H1 (cell line): ENCODE data around the gene TBP. TPM values are rescaled to one million over a fixed set of nuclear protein-coding genes. Genes with fewer than 3 reads are reported as not detected.

Source experiments
- BACH1 ChIP-seq: IDR thresholded peaks from 2 replicates; pipeline ENCODE4 v1.6.1; 2012; ENCODE audit warnings: low read length, improper control_type of control experiment
- BCL11A ChIP-seq, 2 experiments: IDR thresholded peaks; one replicate each; pipeline ENCODE4 v1.6.1; 2011; ENCODE audit warnings: low read depth in 2 of 2, low read length in 2 of 2, mild to moderate bottlenecking in 2 of 2
- CEBPB ChIP-seq: IDR thresholded peaks from 2 replicates; pipeline ENCODE4 v1.6.1; 2012; ENCODE audit warnings: low read depth, low read length
- CREB1 ChIP-seq: IDR thresholded peaks from 2 replicates; pipeline ENCODE4 v1.6.1; 2012; ENCODE audit warnings: inconsistent platforms
- EZH2 ChIP-seq: fragments of 200-600 bp; sonication (generic); IDR thresholded peaks from 2 replicates; pipeline ENCODE4 v1.7.1; 2012; ENCODE audit warnings: low read depth, mild to moderate bottlenecking, moderate library complexity, low read length, inconsistent platforms; ENCODE audit not compliant: severe bottlenecking
- FOSL1 ChIP-seq: IDR thresholded peaks from 2 replicates; pipeline ENCODE4 v1.6.1; 2011; ENCODE audit warnings: mild to moderate bottlenecking, low read depth, low read length, moderate library complexity; ENCODE audit not compliant: insufficient read depth
- GABPA ChIP-seq: IDR thresholded peaks from 2 replicates; pipeline ENCODE4 v1.6.1; 2011; ENCODE audit warnings: mild to moderate bottlenecking, low read length, moderate library complexity, borderline replicate concordance; ENCODE audit not compliant: insufficient read depth
- JUN ChIP-seq: IDR thresholded peaks from 2 replicates; pipeline ENCODE4 v1.6.1; 2011; ENCODE audit warnings: low read depth, mild to moderate bottlenecking, improper control_type of control experiment, low read length
- NANOG ChIP-seq: IDR thresholded peaks from 2 replicates; pipeline ENCODE4 v1.6.1; 2011; ENCODE audit warnings: low read length, low read depth, mild to moderate bottlenecking, inconsistent platforms; ENCODE audit not compliant: insufficient read depth, poor library complexity, severe bottlenecking
- NRF1 ChIP-seq: IDR thresholded peaks from 2 replicates; pipeline ENCODE4 v1.6.1; 2011; ENCODE audit warnings: mild to moderate bottlenecking, low read depth, low read length, improper control_type of control experiment
- POLR2A ChIP-seq, 2 experiments: IDR thresholded peaks; 1 replicate in 1 of 2; 2 replicates in 1 of 2; pipeline ENCODE4 v1.6.1; 2011; ENCODE audit warnings: low read depth in 2 of 2, low read length in 2 of 2, mild to moderate bottlenecking in 2 of 2; ENCODE audit errors: control extremely low read depth in 1 of 2
- RFX5 ChIP-seq: IDR thresholded peaks from 2 replicates; pipeline ENCODE4 v1.6.1; 2011; ENCODE audit warnings: low read depth, low read length, improper control_type of control experiment, borderline replicate concordance
- RNF2 ChIP-seq: fragments of 200-900, 300-1000 bp; sonication (generic); IDR thresholded peaks from 2 replicates; pipeline ENCODE4 v1.7.1; 2016; ENCODE audit warnings: borderline replicate concordance, low read depth, mild to moderate bottlenecking, antibody characterized with exemption, low read length; ENCODE audit not compliant: poor library complexity, severe bottlenecking; ENCODE audit errors: missing control alignments
- SIRT6 ChIP-seq: IDR thresholded peaks from one replicate; pipeline ENCODE4 v1.7.1; 2012; ENCODE audit warnings: low read length, inconsistent platforms
- SP1 ChIP-seq: IDR thresholded peaks from 2 replicates; pipeline ENCODE4 v1.6.1; 2011; ENCODE audit warnings: low read depth, low read length
- SP4 ChIP-seq: IDR thresholded peaks from 2 replicates; pipeline ENCODE4 v1.6.1; 2012; ENCODE audit warnings: low read length, inconsistent platforms
- TAF7 ChIP-seq: optimal IDR thresholded peaks from 2 replicates; pipeline ENCODE3; 2011; ENCODE audit warnings: low read depth, mild to moderate bottlenecking, inconsistent platforms, low read length, moderate library complexity, borderline replicate concordance
- polyA plus RNA-seq, 7 experiments: library from polyadenylated mRNA; depleted of rRNA in 3 of 7; stranded (reverse) in 5 of 7; unstranded in 2 of 7; fragments of >200 nt in 5 of 7; fragments of 200-250 nt in 2 of 7; gene quantifications; 1 replicate in 5 of 7; 2 replicates in 1 of 7; 4 replicates in 1 of 7; pipeline versions ENCODE4 v1.2.1 to v1.2.3, GENCODE V29; 2011 to 2013; ENCODE audit warnings: missing spikeins in 2 of 7, mixed read lengths in 2 of 7
- total RNA-seq: library from RNA; stranded (reverse); fragmentation: NEBNext Ultra II Directional; extraction: Animal tissue kit (Norgen Biotek cat#: 25700); gene quantifications from 2 replicates; pipeline ENCODE4 v1.2.1, GENCODE V29; 2021
- TF ChIP-seq, protein P1 (sequence below): IDR thresholded peaks from 2 replicates; pipeline ENCODE4 v1.6.1; 2011; ENCODE audit warnings: low read length, improper control_type of control experiment
- TF ChIP-seq, protein P2 (sequence below): IDR thresholded peaks from 2 replicates; pipeline ENCODE4 v1.6.1; 2011; ENCODE audit warnings: low read depth, mild to moderate bottlenecking, low read length; ENCODE audit not compliant: insufficient read depth
- TF ChIP-seq, protein P3 (sequence below), 3 experiments: IDR thresholded peaks; 1 replicate in 2 of 3; 2 replicates in 1 of 3; pipeline versions ENCODE4 v1.5.1 to v1.6.1; 2011; ENCODE audit warnings: low read length in 3 of 3, mild to moderate bottlenecking in 3 of 3, inconsistent platforms in 2 of 3, low read depth in 1 of 3, moderate library complexity in 1 of 3; ENCODE audit not compliant: insufficient read depth in 1 of 3; ENCODE audit errors: control extremely low read depth in 1 of 3

Gene TBP
- total and polyA plus RNA-seq, 2 of the 8 experiments (the other 6 are each of a cell fraction or from before 2014, with no cell fraction given): 17.2 to 20.9 TPM

DNA sequence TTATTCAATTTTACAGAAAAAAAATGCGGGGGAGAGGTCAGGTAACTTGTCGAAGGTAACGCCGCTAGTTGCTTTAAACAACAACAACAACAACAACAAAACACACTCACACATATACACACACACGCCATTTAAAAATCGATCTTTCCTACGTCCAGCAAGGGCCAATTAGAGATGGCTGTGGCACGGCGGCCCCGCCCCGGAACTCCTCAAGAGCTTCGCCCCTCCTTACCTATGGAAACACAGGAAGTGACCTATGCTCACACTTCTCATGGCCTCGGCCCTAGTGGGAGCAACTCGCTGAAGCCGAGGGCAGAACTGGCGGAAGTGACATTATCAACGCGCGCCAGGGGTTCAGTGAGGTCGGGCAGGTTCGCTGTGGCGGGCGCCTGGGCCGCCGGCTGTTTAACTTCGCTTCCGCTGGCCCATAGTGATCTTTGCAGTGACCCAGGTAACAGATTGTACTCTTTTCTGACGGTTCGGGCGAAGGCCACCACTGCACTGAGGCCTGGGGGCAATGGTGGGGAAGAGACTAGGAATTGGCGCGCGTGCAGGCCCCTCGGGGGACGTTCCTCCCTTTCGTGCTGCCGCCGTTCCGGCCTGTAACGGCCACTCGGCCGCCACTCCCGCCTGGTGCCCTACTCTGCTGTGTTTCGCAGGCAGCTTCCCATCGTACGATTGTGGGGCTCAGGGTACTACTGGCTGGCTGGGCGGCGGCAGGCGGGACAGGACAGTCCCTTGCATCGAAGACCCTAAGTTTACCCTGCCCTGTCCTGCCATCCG is at the start of gene TBP (continued):
- peak; percentile 29; the same call in 1 of the 2 replicates for TF ChIP-seq BACH1
- TF ChIP-seq BCL11A (IDR thresholded peaks at IDR 0.05; ENCODE audit: low read depth in 2 of 2, low read length in 2 of 2): no peak
- no peak for TF ChIP-seq CEBPB
- TF ChIP-seq FOSL1: no peak
- TF ChIP-seq EZH2: no peak
- no peak for TF ChIP-seq NANOG
- TF ChIP-seq TAF7: no peak
- no peak for TF ChIP-seq SIRT6
- no peak for TF ChIP-seq RNF2
- TF ChIP-seq, protein P1, sequence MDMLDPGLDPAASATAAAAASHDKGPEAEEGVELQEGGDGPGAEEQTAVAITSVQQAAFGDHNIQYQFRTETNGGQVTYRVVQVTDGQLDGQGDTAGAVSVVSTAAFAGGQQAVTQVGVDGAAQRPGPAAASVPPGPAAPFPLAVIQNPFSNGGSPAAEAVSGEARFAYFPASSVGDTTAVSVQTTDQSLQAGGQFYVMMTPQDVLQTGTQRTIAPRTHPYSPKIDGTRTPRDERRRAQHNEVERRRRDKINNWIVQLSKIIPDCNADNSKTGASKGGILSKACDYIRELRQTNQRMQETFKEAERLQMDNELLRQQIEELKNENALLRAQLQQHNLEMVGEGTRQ: no peak
- TF ChIP-seq, protein P2, sequence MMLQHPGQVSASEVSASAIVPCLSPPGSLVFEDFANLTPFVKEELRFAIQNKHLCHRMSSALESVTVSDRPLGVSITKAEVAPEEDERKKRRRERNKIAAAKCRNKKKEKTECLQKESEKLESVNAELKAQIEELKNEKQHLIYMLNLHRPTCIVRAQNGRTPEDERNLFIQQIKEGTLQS: peak; percentile 52; the same call in 1 of the 2 replicates
- TF ChIP-seq SP1: 0 out of 2 replicates have a peak, but pooled peaks have one; percentile 64
- no peak for TF ChIP-seq NRF1
- TF ChIP-seq SP4: no peak
- TF ChIP-seq JUN: no peak
- TF ChIP-seq CREB1: peak; percentile 99
- TF ChIP-seq, protein P3, sequence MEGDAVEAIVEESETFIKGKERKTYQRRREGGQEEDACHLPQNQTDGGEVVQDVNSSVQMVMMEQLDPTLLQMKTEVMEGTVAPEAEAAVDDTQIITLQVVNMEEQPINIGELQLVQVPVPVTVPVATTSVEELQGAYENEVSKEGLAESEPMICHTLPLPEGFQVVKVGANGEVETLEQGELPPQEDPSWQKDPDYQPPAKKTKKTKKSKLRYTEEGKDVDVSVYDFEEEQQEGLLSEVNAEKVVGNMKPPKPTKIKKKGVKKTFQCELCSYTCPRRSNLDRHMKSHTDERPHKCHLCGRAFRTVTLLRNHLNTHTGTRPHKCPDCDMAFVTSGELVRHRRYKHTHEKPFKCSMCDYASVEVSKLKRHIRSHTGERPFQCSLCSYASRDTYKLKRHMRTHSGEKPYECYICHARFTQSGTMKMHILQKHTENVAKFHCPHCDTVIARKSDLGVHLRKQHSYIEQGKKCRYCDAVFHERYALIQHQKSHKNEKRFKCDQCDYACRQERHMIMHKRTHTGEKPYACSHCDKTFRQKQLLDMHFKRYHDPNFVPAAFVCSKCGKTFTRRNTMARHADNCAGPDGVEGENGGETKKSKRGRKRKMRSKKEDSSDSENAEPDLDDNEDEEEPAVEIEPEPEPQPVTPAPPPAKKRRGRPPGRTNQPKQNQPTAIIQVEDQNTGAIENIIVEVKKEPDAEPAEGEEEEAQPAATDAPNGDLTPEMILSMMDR (IDR thresholded peaks at IDR 0.05; ENCODE audit: control extremely low read depth in 1 of 3, insufficient read depth in 1 of 3, low read depth in 1 of 3, low read length in 3 of 3): no peak
- peak; percentile 95 for TF ChIP-seq GABPA
- TF ChIP-seq POLR2A (IDR thresholded peaks at IDR 0.05; ENCODE audit: control extremely low read depth in 1 of 2, low read depth in 2 of 2, low read length in 2 of 2): peak in 1 of 2 experiments; percentile 91; a peak in 2 of 3 replicates
- TF ChIP-seq RFX5: no peak
